Endothelial cell of umbilical vein (primary cell): ENCODE results near the gene EPS15.

Experiments used
- EZH2 ChIP-seq: IDR thresholded peaks from 2 replicates; pipeline ENCODE4 v1.6.1; 2012; ENCODE audit warnings: borderline replicate concordance, low read depth, mild to moderate bottlenecking, moderate library complexity, low read length, inconsistent platforms; ENCODE audit not compliant: severe bottlenecking
- GATA2 ChIP-seq: IDR thresholded peaks from 2 replicates; pipeline ENCODE4 v1.7.0; 2011; ENCODE audit warnings: low read depth, mild to moderate bottlenecking, moderate library complexity, mixed read lengths, low read length; ENCODE audit not compliant: insufficient read length, insufficient read depth
- MYC ChIP-seq: IDR thresholded peaks from one replicate; pipeline ENCODE4 v1.6.1; 2011; ENCODE audit warnings: mild to moderate bottlenecking, low read depth, low read length
- POLR2A ChIP-seq: IDR thresholded peaks from 2 replicates; pipeline ENCODE4 v1.6.1; 2012; ENCODE audit warnings: low read depth, mild to moderate bottlenecking, control low read depth, low read length
- POLR2AphosphoS5 ChIP-seq: IDR thresholded peaks from 2 replicates; pipeline ENCODE4 v1.6.1; 2012; ENCODE audit warnings: low read depth, mild to moderate bottlenecking, control low read depth, low read length, moderate library complexity; ENCODE audit not compliant: insufficient read depth
- TF ChIP-seq, protein P1 (sequence below), 2 donors: IDR thresholded peaks; 1 replicate in 1 of 2; 2 replicates in 1 of 2; pipeline ENCODE4 v1.5.1; 2011; ENCODE audit warnings: low read length in 2 of 2, mild to moderate bottlenecking in 2 of 2, moderate library complexity in 2 of 2, control low read depth in 1 of 2, inconsistent platforms in 1 of 2, low read depth in 1 of 2; ENCODE audit not compliant: insufficient read depth in 1 of 2; ENCODE audit errors: extremely low read depth in 1 of 2
- TF ChIP-seq, protein P2 (sequence below): IDR thresholded peaks from 2 replicates; pipeline ENCODE4 v1.6.1; 2011; ENCODE audit not compliant: insufficient read depth, insufficient read length

DNA sequence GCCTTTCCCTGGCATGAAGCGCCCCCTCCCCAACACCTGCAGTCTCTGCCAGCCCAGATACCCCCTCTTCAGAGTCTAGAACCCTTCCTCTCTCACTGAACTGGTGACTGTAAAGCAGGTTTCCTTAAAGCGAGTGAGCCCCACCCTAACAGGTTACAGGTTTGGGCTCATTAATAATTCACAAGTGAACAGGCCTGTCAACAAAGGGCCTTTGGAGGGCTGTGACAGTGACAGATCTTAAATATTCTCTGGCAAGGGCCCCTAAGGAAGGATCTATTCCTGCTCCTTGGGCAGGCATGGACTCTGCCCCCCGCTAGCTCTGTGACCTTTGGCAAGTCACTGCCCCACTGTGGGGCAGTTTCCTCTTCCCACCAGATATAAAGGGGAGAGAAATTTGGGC, 183.1 kb downstream of the EPS15 start:
- TF ChIP-seq, protein P1, sequence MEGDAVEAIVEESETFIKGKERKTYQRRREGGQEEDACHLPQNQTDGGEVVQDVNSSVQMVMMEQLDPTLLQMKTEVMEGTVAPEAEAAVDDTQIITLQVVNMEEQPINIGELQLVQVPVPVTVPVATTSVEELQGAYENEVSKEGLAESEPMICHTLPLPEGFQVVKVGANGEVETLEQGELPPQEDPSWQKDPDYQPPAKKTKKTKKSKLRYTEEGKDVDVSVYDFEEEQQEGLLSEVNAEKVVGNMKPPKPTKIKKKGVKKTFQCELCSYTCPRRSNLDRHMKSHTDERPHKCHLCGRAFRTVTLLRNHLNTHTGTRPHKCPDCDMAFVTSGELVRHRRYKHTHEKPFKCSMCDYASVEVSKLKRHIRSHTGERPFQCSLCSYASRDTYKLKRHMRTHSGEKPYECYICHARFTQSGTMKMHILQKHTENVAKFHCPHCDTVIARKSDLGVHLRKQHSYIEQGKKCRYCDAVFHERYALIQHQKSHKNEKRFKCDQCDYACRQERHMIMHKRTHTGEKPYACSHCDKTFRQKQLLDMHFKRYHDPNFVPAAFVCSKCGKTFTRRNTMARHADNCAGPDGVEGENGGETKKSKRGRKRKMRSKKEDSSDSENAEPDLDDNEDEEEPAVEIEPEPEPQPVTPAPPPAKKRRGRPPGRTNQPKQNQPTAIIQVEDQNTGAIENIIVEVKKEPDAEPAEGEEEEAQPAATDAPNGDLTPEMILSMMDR (IDR thresholded peaks at IDR 0.05; ENCODE audit: extremely low read depth in 1 of 2, insufficient read depth in 1 of 2, low read depth in 1 of 2, low read length in 2 of 2): no peak
- no peak for TF ChIP-seq POLR2A
- no peak for TF ChIP-seq POLR2AphosphoS5
- no peak for TF ChIP-seq EZH2
- TF ChIP-seq, protein P2, sequence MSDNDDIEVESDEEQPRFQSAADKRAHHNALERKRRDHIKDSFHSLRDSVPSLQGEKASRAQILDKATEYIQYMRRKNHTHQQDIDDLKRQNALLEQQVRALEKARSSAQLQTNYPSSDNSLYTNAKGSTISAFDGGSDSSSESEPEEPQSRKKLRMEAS: no peak
- no peak for TF ChIP-seq MYC
- no peak for TF ChIP-seq GATA2
